Endothelial cell of umbilical vein (primary cell): Measurements from ENCODE around the gene LMF1. TPM values are rescaled to one million over a fixed set of nuclear protein-coding genes. Genes with fewer than 3 reads are reported as not detected.

Experiments used
- BruUV-seq: library from RNA; stranded (reverse); fragments of 400-500 nt; replicated peaks from 2 replicates; lab custom pipeline; 2021; lab: Mats Ljungman, UMichigan
- CTCF ChIA-PET: fragments of 300-600, 350-600 bp; sonication (Branson Sonifier 250); formaldehyde crosslinking; loops from one replicate; lab custom pipeline; 2021; ENCODE audit warnings: antibody characterized with exemption, inconsistent platforms; lab: Charles Lee
- POLR2A ChIA-PET: fragments of 300-600, 350-600 bp; sonication (Branson Sonifier 250); formaldehyde crosslinking; loops from one replicate; lab custom pipeline; 2021; ENCODE audit warnings: antibody characterized with exemption, inconsistent platforms; lab: Charles Lee
- DNase-seq: peaks from one replicate; pipeline ENCODE4 v3.0.0-alpha.2; 2011; ENCODE audit warnings: low read depth, low spot score
- FAIRE-seq: peaks from 2 replicates; lab custom pipeline; 2011; peaks lifted over from hg19 to GRCh38; lab: Jason Lieb, UNC
- H2AFZ ChIP-seq: 2 replicates; pipeline ENCODE4 v1.6.0; 2012; ENCODE audit warnings: low read depth, low read length, control low read depth, inconsistent platforms
- H3K27ac ChIP-seq: 2 replicates; pipeline ENCODE4 v1.5.1; 2011; ENCODE audit warnings: low read depth, mild to moderate bottlenecking, control low read depth, low read length, moderate library complexity; ENCODE audit not compliant: insufficient read depth
- H3K27me3 ChIP-seq, 2 experiments: 2 replicates each; pipeline versions ENCODE4 v1.6.0 to v1.6.1; 2011; ENCODE audit warnings: low read length in 2 of 2, mixed read lengths in 1 of 2; ENCODE audit not compliant: control insufficient read depth in 2 of 2, insufficient read depth in 2 of 2
- H3K36me3 ChIP-seq, 2 experiments: 2 replicates in 1 of 2; 3 replicates in 1 of 2; pipeline ENCODE4 v1.5.1; 2011; ENCODE audit warnings: low read length in 2 of 2, mild to moderate bottlenecking in 1 of 2, moderate library complexity in 1 of 2; ENCODE audit not compliant: control insufficient read depth in 2 of 2, insufficient read depth in 2 of 2; ENCODE audit errors: extremely low read depth in 1 of 2
- H3K4me1 ChIP-seq: 3 replicates; pipeline ENCODE4 v1.5.1; 2011; ENCODE audit warnings: mild to moderate bottlenecking, low read length; ENCODE audit not compliant: control insufficient read depth, insufficient read depth; ENCODE audit errors: extremely low read depth
- H3K4me2 ChIP-seq: 2 replicates; pipeline ENCODE4 v1.6.1; 2011; ENCODE audit warnings: low read length, control low read depth, mixed read lengths; ENCODE audit not compliant: insufficient read depth
- H3K4me3 ChIP-seq, 3 experiments: fragments of 200-600 bp in 1 of 3; sonication (generic), shearing (Covaris generic) in 1 of 3; replicated peaks in 1 of 3; 2 replicates each; pipeline ENCODE4 v1.5.1; 2011 to 2016; ENCODE audit warnings: control low read depth in 3 of 3, low read length in 3 of 3, mild to moderate bottlenecking in 2 of 3, inconsistent platforms in 1 of 3, low read depth in 1 of 3, moderate library complexity in 1 of 3; ENCODE audit not compliant: insufficient read depth in 1 of 3
- H3K79me2 ChIP-seq: 2 replicates; pipeline ENCODE4 v1.6.0; 2012; ENCODE audit warnings: low read length, inconsistent platforms; ENCODE audit not compliant: control insufficient read depth, insufficient read depth
- H3K9ac ChIP-seq: replicated peaks from 2 replicates; pipeline ENCODE3; 2011; ENCODE audit warnings: low read length, control low read depth; ENCODE audit not compliant: insufficient read depth; ENCODE audit errors: extremely low read depth
- H3K9me1 ChIP-seq: replicated peaks from 3 replicates; pipeline ENCODE4 v1.6.0; 2011; ENCODE audit warnings: mild to moderate bottlenecking, low read length; ENCODE audit not compliant: control insufficient read depth, insufficient read depth; ENCODE audit errors: extremely low read depth
- H3K9me3 ChIP-seq: replicated peaks from 2 replicates; pipeline ENCODE4 v1.5.1; 2012; ENCODE audit warnings: low read length, inconsistent platforms; ENCODE audit not compliant: control insufficient read depth, insufficient read depth
- H4K20me1 ChIP-seq: replicated peaks from 2 replicates; pipeline ENCODE3; 2011; ENCODE audit warnings: mild to moderate bottlenecking, low read length; ENCODE audit not compliant: control insufficient read depth, insufficient read depth; ENCODE audit errors: extremely low read depth
- FOS ChIP-seq: IDR thresholded peaks from 2 replicates; pipeline ENCODE4 v1.6.1; 2011; ENCODE audit warnings: mild to moderate bottlenecking, low read length, moderate library complexity, borderline replicate concordance; ENCODE audit not compliant: insufficient read depth
- GATA2 ChIP-seq: IDR thresholded peaks from 2 replicates; pipeline ENCODE4 v1.7.0; 2011; ENCODE audit warnings: low read depth, mild to moderate bottlenecking, moderate library complexity, mixed read lengths, low read length; ENCODE audit not compliant: insufficient read length, insufficient read depth
- JUN ChIP-seq: IDR thresholded peaks from 2 replicates; pipeline ENCODE4 v1.6.1; 2011; ENCODE audit warnings: borderline replicate concordance, low read depth; ENCODE audit not compliant: insufficient read length, insufficient read depth
- dilution Hi-C: fragments of 300-500 bp; cut with MboI; formaldehyde crosslinking; loops from one replicate; pipeline ENCODE4 v1.15.0; 2019; ENCODE audit warnings: low sequenced_read_pairs; ENCODE audit not compliant: extremely low pct_ligation_motif_present
- intact Hi-C: fragments of 100-400 bp; cut with micrococcal nuclease; formaldehyde crosslinking; loops from one replicate; pipeline ENCODE4 v1.10.0; 2022
- polyA plus RNA-seq, 4 experiments: library from polyadenylated mRNA; depleted of rRNA in 3 of 4; stranded (reverse) in 3 of 4; unstranded in 1 of 4; fragments of >200 nt; gene quantifications; 2 replicates each; pipeline versions ENCODE4 v1.2.1 to v1.2.3, GENCODE V29; 2011 to 2012; ENCODE audit warnings: missing spikeins in 1 of 4
- total RNA-seq: library from RNA; stranded (reverse); gene quantifications from 2 replicates; pipeline ENCODE4 v1.2.3, GENCODE V29; 2021
- TF ChIP-seq, protein P1 (sequence below), 2 donors: IDR thresholded peaks; 1 replicate in 1 of 2; 2 replicates in 1 of 2; pipeline ENCODE4 v1.5.1; 2011; ENCODE audit warnings: low read length in 2 of 2, mild to moderate bottlenecking in 2 of 2, moderate library complexity in 2 of 2, control low read depth in 1 of 2, inconsistent platforms in 1 of 2, low read depth in 1 of 2; ENCODE audit not compliant: insufficient read depth in 1 of 2; ENCODE audit errors: extremely low read depth in 1 of 2
- TF ChIP-seq, protein P2 (sequence below): IDR thresholded peaks from 2 replicates; pipeline ENCODE4 v1.6.1; 2011; ENCODE audit not compliant: insufficient read depth, insufficient read length

Gene LMF1
- total and polyA plus RNA-seq, 2 donors (not counting 3 experiments of a cell fraction or from before 2014, with no cell fraction given) = 17.8 TPM

DNA sequence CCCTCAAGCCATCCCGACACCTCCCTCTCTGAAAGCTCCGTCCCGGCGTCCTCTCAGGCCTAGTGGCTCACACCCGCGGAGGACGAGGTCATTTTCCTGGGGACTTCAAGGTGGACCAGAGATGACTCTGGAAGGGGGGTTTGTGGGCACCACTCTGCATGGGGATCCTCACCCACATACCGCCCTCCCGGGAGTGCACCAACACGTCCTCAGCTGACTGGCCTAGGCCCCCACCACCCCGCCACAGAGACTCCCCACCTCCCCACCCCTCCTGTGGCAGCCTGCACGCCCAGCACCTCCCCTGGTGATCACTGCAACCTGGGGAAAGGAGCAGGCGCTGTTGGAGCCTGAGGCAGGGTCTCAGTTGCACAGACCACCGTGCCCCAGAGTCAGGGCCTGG, 8.4 kb upstream of the LMF1 start:
- no peak overlapping the region for H3K9ac ChIP-seq
- peaks cover 8 to 20% of the 10 kb centered on the region in 2 experiments for H3K27me3 ChIP-seq
- no peak overlapping the region for H3K27ac ChIP-seq
- H3K4me1 ChIP-seq = peaks cover 4% of the 10 kb centered on the region
- no peak for FAIRE-seq
- no peak overlapping the region for H3K4me3 ChIP-seq
- no peaks in the 10 kb centered on the region for H3K9me1 ChIP-seq
- H3K9me3 ChIP-seq = no peaks in the 10 kb centered on the region
- no peak for DNase-seq
- H3K36me3 ChIP-seq = no peaks in the 10 kb centered on the region
- H4K20me1 ChIP-seq = no peaks in the 10 kb centered on the region
- H3K4me2 ChIP-seq = no peak overlapping the region
- BruUV-seq = no TSS peak
- intact Hi-C loops (no loop called here), dilution Hi-C loops (no loop called here)
- POLR2A ChIA-PET = no interaction called here
- no peak for TF ChIP-seq JUN
- TF ChIP-seq GATA2 = no peak
- no peak for TF ChIP-seq FOS
- TF ChIP-seq, protein P1, sequence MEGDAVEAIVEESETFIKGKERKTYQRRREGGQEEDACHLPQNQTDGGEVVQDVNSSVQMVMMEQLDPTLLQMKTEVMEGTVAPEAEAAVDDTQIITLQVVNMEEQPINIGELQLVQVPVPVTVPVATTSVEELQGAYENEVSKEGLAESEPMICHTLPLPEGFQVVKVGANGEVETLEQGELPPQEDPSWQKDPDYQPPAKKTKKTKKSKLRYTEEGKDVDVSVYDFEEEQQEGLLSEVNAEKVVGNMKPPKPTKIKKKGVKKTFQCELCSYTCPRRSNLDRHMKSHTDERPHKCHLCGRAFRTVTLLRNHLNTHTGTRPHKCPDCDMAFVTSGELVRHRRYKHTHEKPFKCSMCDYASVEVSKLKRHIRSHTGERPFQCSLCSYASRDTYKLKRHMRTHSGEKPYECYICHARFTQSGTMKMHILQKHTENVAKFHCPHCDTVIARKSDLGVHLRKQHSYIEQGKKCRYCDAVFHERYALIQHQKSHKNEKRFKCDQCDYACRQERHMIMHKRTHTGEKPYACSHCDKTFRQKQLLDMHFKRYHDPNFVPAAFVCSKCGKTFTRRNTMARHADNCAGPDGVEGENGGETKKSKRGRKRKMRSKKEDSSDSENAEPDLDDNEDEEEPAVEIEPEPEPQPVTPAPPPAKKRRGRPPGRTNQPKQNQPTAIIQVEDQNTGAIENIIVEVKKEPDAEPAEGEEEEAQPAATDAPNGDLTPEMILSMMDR (IDR thresholded peaks at IDR 0.05; ENCODE audit: extremely low read depth in 1 of 2, insufficient read depth in 1 of 2, low read depth in 1 of 2, low read length in 2 of 2) = no peak
- TF ChIP-seq, protein P2, sequence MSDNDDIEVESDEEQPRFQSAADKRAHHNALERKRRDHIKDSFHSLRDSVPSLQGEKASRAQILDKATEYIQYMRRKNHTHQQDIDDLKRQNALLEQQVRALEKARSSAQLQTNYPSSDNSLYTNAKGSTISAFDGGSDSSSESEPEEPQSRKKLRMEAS = no peak
- no peaks in the 10 kb centered on the region for H3K79me2 ChIP-seq
- no peak overlapping the region for H2AFZ ChIP-seq
- CTCF ChIA-PET = interaction anchor here (3.1 kb wide), 1 partner anchor 22 kb away, joined by 13 read pairs; no protein-coding TSS in a partner anchor
